Prostate gland (tissue), 2 donors: Measurements from ENCODE around the gene ATG4A. TPM values are rescaled to one million over a fixed set of nuclear protein-coding genes. Genes with fewer than 3 reads are reported as not detected.
A peak's percentile ranks its signal among the peaks of the same experiment; 100 is the strongest.

Experiments
- DNase-seq: peaks from one replicate; pipeline ENCODE4 v3.0.0-alpha.2; 2019; ENCODE audit warnings: low spot score
- H3K27ac ChIP-seq, 2 donors: fragments of 200-600 bp; sonication (generic); 2 replicates each; pipeline ENCODE4 v1.5.1; 2017 to 2019
- H3K27me3 ChIP-seq: fragments of 200-600 bp; sonication (generic); replicated peaks from 2 replicates; pipeline ENCODE4 v1.5.1; 2019; ENCODE audit not compliant: insufficient read depth
- H3K36me3 ChIP-seq, 2 donors: fragments of 200-600 bp; sonication (generic); 1 replicate in 1 of 2; 2 replicates in 1 of 2; pipeline versions ENCODE4 v1.5.1 to v1.8.1; 2017 to 2019
- H3K4me1 ChIP-seq: fragments of 200-600 bp; sonication (generic); replicated peaks from 2 replicates; pipeline ENCODE4 v1.5.1; 2019
- H3K4me3 ChIP-seq, 2 donors: fragments of 200-600 bp; sonication (generic); 2 replicates each; pipeline ENCODE4 v1.5.1; 2017 to 2019
- H3K9me3 ChIP-seq: fragments of 200-600 bp; sonication (generic); 2 replicates; pipeline ENCODE4 v1.5.1; 2017
- CTCF ChIP-seq, 4 experiments: fragments of 200-600 bp in 2 of 4; fragments of 450-650 bp in 2 of 4; sonication (generic) in 2 of 4; IDR thresholded peaks; 1 replicate in 3 of 4; 2 replicates in 1 of 4; pipeline ENCODE4 v1.5.1; 2016 to 2019; ENCODE audit warnings: antibody characterized with exemption in 4 of 4, mild to moderate bottlenecking in 2 of 4, moderate library complexity in 2 of 4
- POLR2A ChIP-seq: fragments of 450-650 bp; IDR thresholded peaks from one replicate; pipeline ENCODE4 v1.6.1; 2016; ENCODE audit warnings: antibody characterized with exemption, mild to moderate bottlenecking
- POLR2AphosphoS5 ChIP-seq: sonication (generic); formaldehyde crosslinking; IDR thresholded peaks from one replicate; pipeline ENCODE4 v1.6.1; 2017; ENCODE audit warnings: antibody characterized with exemption
- WGBS: methylation state at CpG from one replicate; pipeline ENCODE4 v1.1.5; 2018; 5-methylcytosine and 5-hydroxymethylcytosine counted together
- intact Hi-C: fragments of 100-400 bp; cut with DNase I; formaldehyde crosslinking; loops from one replicate; pipeline ENCODE4 v1.14.2; 2022
- total RNA-seq, 2 donors: library from RNA; depleted of rRNA; stranded (reverse); fragments of >200 nt; gene quantifications; one replicate each; pipeline ENCODE4 v1.1.0, GENCODE V29; 2016

The ATG4A gene, protein sequence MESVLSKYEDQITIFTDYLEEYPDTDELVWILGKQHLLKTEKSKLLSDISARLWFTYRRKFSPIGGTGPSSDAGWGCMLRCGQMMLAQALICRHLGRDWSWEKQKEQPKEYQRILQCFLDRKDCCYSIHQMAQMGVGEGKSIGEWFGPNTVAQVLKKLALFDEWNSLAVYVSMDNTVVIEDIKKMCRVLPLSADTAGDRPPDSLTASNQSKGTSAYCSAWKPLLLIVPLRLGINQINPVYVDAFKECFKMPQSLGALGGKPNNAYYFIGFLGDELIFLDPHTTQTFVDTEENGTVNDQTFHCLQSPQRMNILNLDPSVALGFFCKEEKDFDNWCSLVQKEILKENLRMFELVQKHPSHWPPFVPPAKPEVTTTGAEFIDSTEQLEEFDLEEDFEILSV
- total RNA-seq, result 10 to 100 TPM in 1 of 2 donors, 1 to 10 TPM in 1; 7.0 to 11.8 TPM

- no peaks in the 10 kb centered on the region for H3K9me3 ChIP-seq
- TF ChIP-seq POLR2A, result peak; percentile 78
- peak in 1 of 4 experiments; percentile 34 for TF ChIP-seq CTCF (IDR thresholded peaks at IDR 0.05)
- TF ChIP-seq POLR2AphosphoS5, result peak; percentile 88
- peak within 1 kb of the TSS; percentile 79 to 86 for H3K27ac ChIP-seq
Observed at GRCh38 chrX:108091264-108091877, at the start of gene ATG4A, which contains the start of gene PSMD10. ATG4A (plus strand) TSS chrX:108091778; CDS start chrX:108091827, 49 bp downstream. PSMD10 (minus strand) TSS chrX:108091542; CDS start chrX:108091520, 22 bp downstream.

GRCh38 chrX:108044554-108045256 is 46.9 kb upstream of the ATG4A start, which contains the start of gene VSIG1:
VSIG1 (plus strand) TSS chrX:108045065; CDS start chrX:108045131, 66 bp downstream.
- no peaks in the 10 kb centered on the region for H3K4me1 ChIP-seq
- no peaks in the 10 kb centered on the region for H3K36me3 ChIP-seq
- intact Hi-C loops, result no loop called here
- no peaks in the 10 kb centered on the region for H3K9me3 ChIP-seq
- H3K27ac ChIP-seq, result no peak within 1 kb of the TSS
- DNase-seq, result no peak
- no peak within 1 kb of the TSS for H3K4me3 ChIP-seq
- no peak for TF ChIP-seq POLR2A
- no peak for TF ChIP-seq CTCF (IDR thresholded peaks at IDR 0.05)
- TF ChIP-seq POLR2AphosphoS5, result no peak
- 68% methylated on average over 10 of the region's 10 CpGs for WGBS
- no peaks in the 10 kb centered on the region for H3K27me3 ChIP-seq

More at GRCh38 chrX:108091264-108091877, at the start of gene ATG4A, which contains the start of gene PSMD10:
- Histone ChIP-seq H3K4me1 (no peaks in the 10 kb centered on the region), H3K4me3 (peak within 1 kb of the TSS; percentile 51 to 52), H3K36me3 (no peaks in the 10 kb centered on the region), H3K27me3 (no peaks in the 10 kb centered on the region)
- peak; percentile 93 for DNase-seq
- WGBS, result 0% methylated on average over 27 of the region's 47 CpGs
- intact Hi-C loops, result no loop called here

GRCh38 chrX:108049649-108050048 is 41.9 kb upstream of the ATG4A start:
- WGBS, result 30% methylated on average over 1 of the region's 1 CpG
- TF ChIP-seq CTCF (IDR thresholded peaks at IDR 0.05), result no peak
- TF ChIP-seq POLR2AphosphoS5, result no peak
- TF ChIP-seq POLR2A, result no peak
- Histone ChIP-seq H3K9me3 (no peaks in the 10 kb centered on the region), H3K4me1 (no peaks in the 10 kb centered on the region), H3K4me3 (no peak overlapping the region), H3K27me3 (no peaks in the 10 kb centered on the region), H3K36me3 (no peaks in the 10 kb centered on the region), H3K27ac (no peak overlapping the region)
- intact Hi-C loops, result no loop called here
- no peak for DNase-seq

DNA sequence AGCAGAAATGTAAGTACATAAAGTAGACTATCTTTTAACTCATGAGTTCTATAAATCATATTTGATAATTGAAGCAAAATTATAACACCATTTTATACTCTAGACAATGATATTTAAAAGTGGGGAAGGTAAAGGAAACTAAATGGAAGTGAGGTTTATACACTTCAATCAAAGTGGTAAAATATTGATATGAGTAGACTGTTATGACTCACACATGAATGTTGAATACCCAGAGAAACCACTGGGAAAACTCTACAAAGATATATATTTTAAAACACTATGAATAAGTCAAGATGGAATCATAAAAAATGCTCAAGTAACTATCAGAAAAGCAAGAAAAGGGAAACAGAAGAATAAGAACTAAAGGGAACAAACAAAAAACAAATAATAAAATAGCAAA is 38.4 kb upstream of the ATG4A start:
- H3K4me3 ChIP-seq, result no peak overlapping the region
- no peak for DNase-seq
- H3K4me1 ChIP-seq, result no peaks in the 10 kb centered on the region
- TF ChIP-seq CTCF (IDR thresholded peaks at IDR 0.05), result no peak
- TF ChIP-seq POLR2AphosphoS5, result no peak
- TF ChIP-seq POLR2A, result no peak
- H3K36me3 ChIP-seq, result no peaks in the 10 kb centered on the region
- intact Hi-C loops, result no loop called here
- H3K9me3 ChIP-seq, result no peaks in the 10 kb centered on the region
- no peaks in the 10 kb centered on the region for H3K27me3 ChIP-seq
- H3K27ac ChIP-seq, result no peak overlapping the region
